Endothelial cell of umbilical vein (primary cell): ENCODE results near the gene POR. TPM values are rescaled to one million over a fixed set of nuclear protein-coding genes. Genes with fewer than 3 reads are reported as not detected.

Experiments
- BruUV-seq: library from RNA; stranded (reverse); fragments of 400-500 nt; replicated peaks from 2 replicates; lab custom pipeline; 2021; lab: Mats Ljungman, UMichigan
- CTCF ChIA-PET: fragments of 300-600, 350-600 bp; sonication (Branson Sonifier 250); formaldehyde crosslinking; loops from one replicate; lab custom pipeline; 2021; ENCODE audit warnings: antibody characterized with exemption, inconsistent platforms; lab: Charles Lee
- POLR2A ChIA-PET: fragments of 300-600, 350-600 bp; sonication (Branson Sonifier 250); formaldehyde crosslinking; loops from one replicate; lab custom pipeline; 2021; ENCODE audit warnings: antibody characterized with exemption, inconsistent platforms; lab: Charles Lee
- DNase-seq: peaks from one replicate; pipeline ENCODE4 v3.0.0-alpha.2; 2011; ENCODE audit warnings: low read depth, low spot score
- FAIRE-seq: peaks from 2 replicates; lab custom pipeline; 2011; peaks lifted over from hg19 to GRCh38; lab: Jason Lieb, UNC
- H2AFZ ChIP-seq: 2 replicates; pipeline ENCODE4 v1.6.0; 2012; ENCODE audit warnings: low read depth, low read length, control low read depth, inconsistent platforms
- H3K27ac ChIP-seq: 2 replicates; pipeline ENCODE4 v1.5.1; 2011; ENCODE audit warnings: low read depth, mild to moderate bottlenecking, control low read depth, low read length, moderate library complexity; ENCODE audit not compliant: insufficient read depth
- H3K27me3 ChIP-seq, 2 experiments: 2 replicates each; pipeline versions ENCODE4 v1.6.0 to v1.6.1; 2011; ENCODE audit warnings: low read length in 2 of 2, mixed read lengths in 1 of 2; ENCODE audit not compliant: control insufficient read depth in 2 of 2, insufficient read depth in 2 of 2
- H3K36me3 ChIP-seq, 2 experiments: 2 replicates in 1 of 2; 3 replicates in 1 of 2; pipeline ENCODE4 v1.5.1; 2011; ENCODE audit warnings: low read length in 2 of 2, mild to moderate bottlenecking in 1 of 2, moderate library complexity in 1 of 2; ENCODE audit not compliant: control insufficient read depth in 2 of 2, insufficient read depth in 2 of 2; ENCODE audit errors: extremely low read depth in 1 of 2
- H3K4me1 ChIP-seq: 3 replicates; pipeline ENCODE4 v1.5.1; 2011; ENCODE audit warnings: mild to moderate bottlenecking, low read length; ENCODE audit not compliant: control insufficient read depth, insufficient read depth; ENCODE audit errors: extremely low read depth
- H3K4me2 ChIP-seq: 2 replicates; pipeline ENCODE4 v1.6.1; 2011; ENCODE audit warnings: low read length, control low read depth, mixed read lengths; ENCODE audit not compliant: insufficient read depth
- H3K4me3 ChIP-seq, 3 experiments: fragments of 200-600 bp in 1 of 3; sonication (generic), shearing (Covaris generic) in 1 of 3; replicated peaks in 1 of 3; 2 replicates each; pipeline ENCODE4 v1.5.1; 2011 to 2016; ENCODE audit warnings: control low read depth in 3 of 3, low read length in 3 of 3, mild to moderate bottlenecking in 2 of 3, inconsistent platforms in 1 of 3, low read depth in 1 of 3, moderate library complexity in 1 of 3; ENCODE audit not compliant: insufficient read depth in 1 of 3
- H3K79me2 ChIP-seq: 2 replicates; pipeline ENCODE4 v1.6.0; 2012; ENCODE audit warnings: low read length, inconsistent platforms; ENCODE audit not compliant: control insufficient read depth, insufficient read depth
- H3K9ac ChIP-seq: replicated peaks from 2 replicates; pipeline ENCODE3; 2011; ENCODE audit warnings: low read length, control low read depth; ENCODE audit not compliant: insufficient read depth; ENCODE audit errors: extremely low read depth
- H3K9me1 ChIP-seq: replicated peaks from 3 replicates; pipeline ENCODE4 v1.6.0; 2011; ENCODE audit warnings: mild to moderate bottlenecking, low read length; ENCODE audit not compliant: control insufficient read depth, insufficient read depth; ENCODE audit errors: extremely low read depth
- H3K9me3 ChIP-seq: replicated peaks from 2 replicates; pipeline ENCODE4 v1.5.1; 2012; ENCODE audit warnings: low read length, inconsistent platforms; ENCODE audit not compliant: control insufficient read depth, insufficient read depth
- H4K20me1 ChIP-seq: replicated peaks from 2 replicates; pipeline ENCODE3; 2011; ENCODE audit warnings: mild to moderate bottlenecking, low read length; ENCODE audit not compliant: control insufficient read depth, insufficient read depth; ENCODE audit errors: extremely low read depth
- CTCF ChIP-seq, 2 donors: IDR thresholded peaks; 1 replicate in 1 of 2; 2 replicates in 1 of 2; pipeline ENCODE4 v1.5.1; 2011; ENCODE audit warnings: low read length in 2 of 2, mild to moderate bottlenecking in 2 of 2, moderate library complexity in 2 of 2, control low read depth in 1 of 2, inconsistent platforms in 1 of 2, low read depth in 1 of 2; ENCODE audit not compliant: insufficient read depth in 1 of 2; ENCODE audit errors: extremely low read depth in 1 of 2
- EZH2 ChIP-seq: IDR thresholded peaks from 2 replicates; pipeline ENCODE4 v1.6.1; 2012; ENCODE audit warnings: borderline replicate concordance, low read depth, mild to moderate bottlenecking, moderate library complexity, low read length, inconsistent platforms; ENCODE audit not compliant: severe bottlenecking
- FOS ChIP-seq: IDR thresholded peaks from 2 replicates; pipeline ENCODE4 v1.6.1; 2011; ENCODE audit warnings: mild to moderate bottlenecking, low read length, moderate library complexity, borderline replicate concordance; ENCODE audit not compliant: insufficient read depth
- GATA2 ChIP-seq: IDR thresholded peaks from 2 replicates; pipeline ENCODE4 v1.7.0; 2011; ENCODE audit warnings: low read depth, mild to moderate bottlenecking, moderate library complexity, mixed read lengths, low read length; ENCODE audit not compliant: insufficient read length, insufficient read depth
- JUN ChIP-seq: IDR thresholded peaks from 2 replicates; pipeline ENCODE4 v1.6.1; 2011; ENCODE audit warnings: borderline replicate concordance, low read depth; ENCODE audit not compliant: insufficient read length, insufficient read depth
- MAX ChIP-seq: IDR thresholded peaks from 2 replicates; pipeline ENCODE4 v1.6.1; 2011; ENCODE audit not compliant: insufficient read depth, insufficient read length
- MYC ChIP-seq: IDR thresholded peaks from one replicate; pipeline ENCODE4 v1.6.1; 2011; ENCODE audit warnings: mild to moderate bottlenecking, low read depth, low read length
- POLR2A ChIP-seq: IDR thresholded peaks from 2 replicates; pipeline ENCODE4 v1.6.1; 2012; ENCODE audit warnings: low read depth, mild to moderate bottlenecking, control low read depth, low read length
- POLR2AphosphoS5 ChIP-seq: IDR thresholded peaks from 2 replicates; pipeline ENCODE4 v1.6.1; 2012; ENCODE audit warnings: low read depth, mild to moderate bottlenecking, control low read depth, low read length, moderate library complexity; ENCODE audit not compliant: insufficient read depth
- dilution Hi-C: fragments of 300-500 bp; cut with MboI; formaldehyde crosslinking; loops from one replicate; pipeline ENCODE4 v1.15.0; 2019; ENCODE audit warnings: low sequenced_read_pairs; ENCODE audit not compliant: extremely low pct_ligation_motif_present
- intact Hi-C: fragments of 100-400 bp; cut with micrococcal nuclease; formaldehyde crosslinking; loops from one replicate; pipeline ENCODE4 v1.10.0; 2022
- polyA plus RNA-seq, 4 experiments: library from polyadenylated mRNA; depleted of rRNA in 3 of 4; stranded (reverse) in 3 of 4; unstranded in 1 of 4; fragments of >200 nt; gene quantifications; 2 replicates each; pipeline versions ENCODE4 v1.2.1 to v1.2.3, GENCODE V29; 2011 to 2012; ENCODE audit warnings: missing spikeins in 1 of 4
- total RNA-seq: library from RNA; stranded (reverse); gene quantifications from 2 replicates; pipeline ENCODE4 v1.2.3, GENCODE V29; 2021

POR gene
- total and polyA plus RNA-seq, 2 donors (not counting 3 experiments of a cell fraction or from before 2014, with no cell fraction given), result 59.5 to 73.6 TPM

- CTCF ChIA-PET, result interaction anchor here (2.4 kb wide), 1 partner anchor 29 kb away, joined by 12 read pairs; no protein-coding TSS in a partner anchor
- POLR2A ChIA-PET, result no interaction called here
- intact Hi-C loops, result no loop called here
These were observed 76.7 kb downstream of the POR start for GRCh38 chr7:75991531-75992082.

More at GRCh38 chr7:75991531-75992082, 76.7 kb downstream of the POR start:
- no peak for DNase-seq
- no peak overlapping the region for H3K4me2 ChIP-seq
- no peak overlapping the region for H3K4me3 ChIP-seq
- peaks cover 0 to 24% of the 10 kb centered on the region in 2 experiments for H3K36me3 ChIP-seq
- H3K27me3 ChIP-seq, result no peaks in the 10 kb centered on the region
- H4K20me1 ChIP-seq, result no peaks in the 10 kb centered on the region
- TF ChIP-seq POLR2AphosphoS5 (no peak), GATA2 (no peak), EZH2 (no peak), FOS (no peak), MYC (no peak), JUN (no peak), CTCF (IDR thresholded peaks at IDR 0.05; ENCODE audit: extremely low read depth in 1 of 2, insufficient read depth in 1 of 2, low read depth in 1 of 2, low read length in 2 of 2) (no peak), POLR2A (no peak), MAX (no peak)
- no peak overlapping the region for H2AFZ ChIP-seq
- H3K79me2 ChIP-seq, result no peaks in the 10 kb centered on the region
- no peak for FAIRE-seq
- no peak overlapping the region for H3K9ac ChIP-seq
- no peaks in the 10 kb centered on the region for H3K9me1 ChIP-seq
- no peak overlapping the region for H3K27ac ChIP-seq
- dilution Hi-C loops, result no loop called here
- no TSS peak for BruUV-seq
- H3K9me3 ChIP-seq, result no peaks in the 10 kb centered on the region
- H3K4me1 ChIP-seq, result peaks cover 4% of the 10 kb centered on the region
